ENCODE data around the gene IQCK. TPM values are rescaled to one million over a fixed set of nuclear protein-coding genes. Genes with fewer than 3 reads are reported as not detected.

Gene IQCK
- total RNA-seq, 1 donor from 2014 or later: not detected

GRCh38 chr16:19722981-19723380 lies 4.9 kb downstream of the IQCK start:
- Histone ChIP-seq H3K4me3 (no peak overlapping the region), H3K9me3 (no peaks in the 10 kb centered on the region), H3K27me3 (no peaks in the 10 kb centered on the region), H3K4me1 (peaks cover 0 to 4% of the 10 kb centered on the region in 2 donors), H3K36me3 (no peaks in the 10 kb centered on the region), H3K27ac (no peak overlapping the region)
- TF ChIP-seq CTCF (IDR thresholded peaks at IDR 0.05): no peak
- intact Hi-C loops (cut with DNase I): no loop called here
- DNase-seq (ENCODE audit: low spot score in 2 of 2): peak in 1 of 2 donors; percentile 2

- no peak for TF ChIP-seq CTCF (IDR thresholded peaks at IDR 0.05)
- H3K36me3 ChIP-seq: no peaks in the 10 kb centered on the region
- no peak overlapping the region for H3K27ac ChIP-seq
- H3K4me3 ChIP-seq: no peak overlapping the region
- no peak for DNase-seq (ENCODE audit: low spot score in 2 of 2)
- no peaks in the 10 kb centered on the region for H3K4me1 ChIP-seq
- H3K27me3 ChIP-seq: no peaks in the 10 kb centered on the region
- intact Hi-C loops (cut with DNase I): no loop called here
- H3K9me3 ChIP-seq: no peaks in the 10 kb centered on the region
These were observed 10.5 kb downstream of the IQCK start for GRCh38 chr16:19728636-19728965.

GRCh38 chr16:19733551-19733950 lies 15.5 kb downstream of the IQCK start:
- no peaks in the 10 kb centered on the region for H3K9me3 ChIP-seq
- no peak for TF ChIP-seq CTCF (IDR thresholded peaks at IDR 0.05)
- no peak overlapping the region for H3K4me3 ChIP-seq
- H3K36me3 ChIP-seq: no peaks in the 10 kb centered on the region
- H3K27me3 ChIP-seq: no peaks in the 10 kb centered on the region
- H3K4me1 ChIP-seq: peaks cover 0 to 5% of the 10 kb centered on the region in 2 donors
- H3K27ac ChIP-seq: no peak overlapping the region
- DNase-seq (ENCODE audit: low spot score in 2 of 2): peak in 1 of 2 donors; percentile 15
- intact Hi-C loops (cut with DNase I): no loop called here

GRCh38 chr16:19735074-19735867 lies 17.2 kb downstream of the IQCK start:
- H3K27me3 ChIP-seq: no peaks in the 10 kb centered on the region
- H3K36me3 ChIP-seq: no peaks in the 10 kb centered on the region
- no peaks in the 10 kb centered on the region for H3K9me3 ChIP-seq
- H3K4me3 ChIP-seq: no peak overlapping the region
- no peak overlapping the region for H3K27ac ChIP-seq
- TF ChIP-seq CTCF (IDR thresholded peaks at IDR 0.05): no peak
- DNase-seq (ENCODE audit: low spot score in 2 of 2): peak in 1 of 2 donors; percentile 3
- peaks cover 0 to 5% of the 10 kb centered on the region in 2 donors for H3K4me1 ChIP-seq
- intact Hi-C loops (cut with DNase I): no loop called here

- TF ChIP-seq CTCF (IDR thresholded peaks at IDR 0.05): no peak
- H3K27ac ChIP-seq: no peak overlapping the region
- peak in 1 of 2 donors; percentile 40 for DNase-seq (ENCODE audit: low spot score in 2 of 2)
- peaks cover 0 to 5% of the 10 kb centered on the region in 2 donors for H3K4me1 ChIP-seq
- H3K36me3 ChIP-seq: no peaks in the 10 kb centered on the region
- intact Hi-C loops (cut with DNase I): no loop called here
- no peaks in the 10 kb centered on the region for H3K9me3 ChIP-seq
- no peak overlapping the region for H3K4me3 ChIP-seq
- no peaks in the 10 kb centered on the region for H3K27me3 ChIP-seq
These were observed 19.4 kb downstream of the IQCK start for GRCh38 chr16:19737306-19738038.
